T47D (cell line): ENCODE results near the gene FZD10.

ENCODE experiments used
- DNase-seq, 2 experiments: peaks; one replicate each; pipeline versions ENCODE4 v3.0.0 to v3.0.0-alpha.2; 2011 to 2012; ENCODE audit warnings: low read depth in 1 of 2, low spot score in 1 of 2
- JUND ChIP-seq: IDR thresholded peaks from 2 replicates; pipeline ENCODE4 v1.6.1; 2012; ENCODE audit warnings: low read depth
- in situ Hi-C: cut with HindIII; loops from 2 replicates; pipeline ENCODE4 v1.10.0; 2016; ENCODE audit warnings: low sequenced_read_pairs, low pct_unique_long_range_greater_than_20kb

The FZD10 gene

GRCh38 chr12:130181211-130181610 lies 18.9 kb downstream of the FZD10 start:
- no peak for TF ChIP-seq JUND
- DNase-seq: no peak
- in situ Hi-C loops: no loop called here

DNA sequence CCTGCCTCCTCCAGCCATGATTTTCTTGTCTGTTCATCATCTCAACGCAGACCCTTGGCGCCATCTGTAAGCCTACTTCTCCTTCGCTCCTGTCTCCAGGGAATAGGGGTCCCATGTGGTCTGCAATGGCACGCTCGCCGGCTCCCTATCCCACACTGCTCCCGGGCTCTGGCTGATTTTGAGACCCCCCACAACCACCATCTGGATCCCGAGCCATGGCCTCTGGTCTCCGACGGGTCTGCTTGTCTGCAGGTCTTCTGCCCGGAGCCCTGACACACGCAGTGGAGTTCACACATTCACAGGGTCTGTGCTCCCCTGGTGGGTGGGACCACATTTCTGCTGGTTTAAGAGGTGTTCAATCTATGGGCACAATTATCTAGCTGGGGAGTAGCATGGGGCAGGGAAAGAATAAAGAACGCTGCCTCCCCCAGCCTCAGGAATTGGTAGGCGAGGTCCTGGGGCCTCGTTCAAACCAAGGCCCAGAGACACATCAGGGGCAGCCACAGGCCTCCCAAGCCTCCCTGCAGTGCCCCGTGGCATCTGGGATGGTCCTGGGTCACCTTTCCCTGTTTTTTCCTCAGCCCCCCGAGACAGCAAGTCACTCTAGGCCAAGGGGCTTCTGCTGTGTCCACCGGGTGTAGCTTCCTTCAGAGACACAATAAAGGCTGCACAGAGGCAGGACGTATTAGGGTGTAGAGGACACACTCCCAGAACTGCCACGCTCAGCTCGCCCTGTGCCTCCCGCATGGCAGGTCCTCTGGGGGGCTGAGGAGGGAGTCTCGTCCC lies 21.5 kb downstream of the FZD10 start:
- no peak for TF ChIP-seq JUND
- DNase-seq: no peak
- in situ Hi-C loops: no loop called here

GRCh38 chr12:130184404-130185090 lies 22.3 kb downstream of the FZD10 start:
- no peak for DNase-seq
- in situ Hi-C loops: no loop called here
- no peak for TF ChIP-seq JUND

GRCh38 chr12:130185455-130186391 lies 23.5 kb downstream of the FZD10 start:
- no peak for TF ChIP-seq JUND
- in situ Hi-C loops: no loop called here
- DNase-seq: no peak

DNA sequence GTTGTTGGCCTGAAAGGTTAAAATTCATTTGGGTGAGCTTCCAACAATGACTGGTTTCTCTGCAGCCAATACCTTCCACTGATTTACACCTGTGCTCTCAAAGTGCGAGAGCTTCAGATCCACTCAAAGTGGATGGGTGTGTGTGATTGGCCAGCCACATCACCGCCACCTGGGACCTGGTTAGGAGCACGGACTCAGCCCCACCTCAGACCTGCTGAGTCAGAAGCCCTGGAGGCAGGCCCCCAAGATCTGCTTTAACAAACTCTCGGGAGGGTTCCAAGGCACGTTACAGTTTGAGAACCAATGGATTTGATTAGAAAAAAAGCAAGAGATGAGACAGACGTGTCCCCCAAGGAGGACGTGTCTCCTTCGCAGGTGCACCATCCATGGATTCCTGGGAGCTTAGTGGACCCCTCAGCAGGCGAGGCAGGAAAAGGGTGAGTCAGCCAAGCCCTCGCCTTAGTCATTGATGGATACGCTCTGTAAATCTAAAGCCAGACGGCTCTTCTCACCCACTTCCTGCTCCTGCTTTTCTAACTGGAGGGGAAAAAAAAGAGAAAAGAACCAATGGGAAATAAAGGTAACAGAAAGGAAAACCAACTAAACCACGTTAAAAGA lies 24.5 kb downstream of the FZD10 start:
- no peak for DNase-seq
- no peak for TF ChIP-seq JUND
- in situ Hi-C loops: no loop called here

DNA sequence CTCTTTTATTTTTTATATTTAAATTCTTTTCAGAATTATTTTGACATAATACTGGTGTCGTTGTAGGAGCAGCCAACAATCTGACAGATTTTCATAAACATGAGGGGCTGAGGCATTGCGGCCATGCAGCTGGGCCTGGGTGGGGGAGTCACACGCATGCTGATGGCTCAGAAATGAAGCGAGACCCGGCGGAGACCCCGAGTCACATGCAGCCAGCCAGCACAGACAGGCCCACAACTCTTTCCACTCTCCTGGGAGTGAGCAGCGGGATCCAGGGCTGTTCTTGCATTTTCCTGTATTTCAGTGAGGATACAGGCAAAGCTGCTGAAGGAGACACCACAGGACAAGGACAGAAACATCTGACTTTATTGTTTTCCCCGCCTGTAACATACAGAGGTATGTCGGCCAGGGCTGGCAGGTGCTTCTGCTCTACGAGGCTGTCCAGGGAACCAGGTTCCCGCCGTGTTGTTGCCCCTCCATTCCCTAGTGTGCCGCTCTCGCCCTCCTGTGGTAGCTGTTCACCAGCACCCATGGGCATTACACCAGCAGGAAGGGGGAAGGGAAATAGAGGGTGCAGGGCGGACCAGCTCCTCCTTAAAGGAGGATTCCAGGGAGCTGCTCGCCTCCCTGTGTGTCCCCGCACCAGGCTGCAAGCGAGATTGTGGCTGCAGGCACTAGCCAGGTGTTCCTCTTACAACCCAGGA lies 30.5 kb downstream of the FZD10 start:
- no peak for TF ChIP-seq JUND
- peak in 1 of 2 experiments; percentile 52 for DNase-seq
- in situ Hi-C loops: no loop called here

- in situ Hi-C loops: no loop called here
- TF ChIP-seq JUND: no peak
- DNase-seq: no peak
These were observed 31.9 kb downstream of the FZD10 start for GRCh38 chr12:130194154-130194553.

DNA sequence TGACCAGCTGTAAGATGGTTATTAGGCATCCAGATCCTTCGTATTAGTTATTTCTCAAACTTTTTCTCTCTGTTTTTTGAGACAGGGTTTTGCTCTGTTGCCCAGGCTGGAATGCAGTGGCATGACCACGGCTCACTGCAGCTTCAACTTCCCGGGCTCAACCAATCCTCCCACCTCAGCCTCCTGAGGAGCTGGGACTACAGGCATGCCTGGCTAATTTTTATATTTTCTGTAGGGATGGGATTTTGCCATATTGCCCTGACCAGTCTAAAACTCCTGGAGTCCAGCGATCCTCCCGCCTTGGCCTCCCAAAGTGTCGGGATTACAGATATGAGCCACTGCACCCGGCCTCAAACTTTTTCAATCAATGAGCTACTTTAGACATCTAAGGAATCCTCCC lies 33.1 kb downstream of the FZD10 start:
- in situ Hi-C loops: no loop called here
- DNase-seq: no peak
- no peak for TF ChIP-seq JUND

GRCh38 chr12:130195776-130196175 lies 33.5 kb downstream of the FZD10 start:
- in situ Hi-C loops: no loop called here
- TF ChIP-seq JUND: no peak
- no peak for DNase-seq

- TF ChIP-seq JUND: no peak
- in situ Hi-C loops: no loop called here
- no peak for DNase-seq
These were observed 34.6 kb downstream of the FZD10 start for GRCh38 chr12:130196827-130197226.

DNA sequence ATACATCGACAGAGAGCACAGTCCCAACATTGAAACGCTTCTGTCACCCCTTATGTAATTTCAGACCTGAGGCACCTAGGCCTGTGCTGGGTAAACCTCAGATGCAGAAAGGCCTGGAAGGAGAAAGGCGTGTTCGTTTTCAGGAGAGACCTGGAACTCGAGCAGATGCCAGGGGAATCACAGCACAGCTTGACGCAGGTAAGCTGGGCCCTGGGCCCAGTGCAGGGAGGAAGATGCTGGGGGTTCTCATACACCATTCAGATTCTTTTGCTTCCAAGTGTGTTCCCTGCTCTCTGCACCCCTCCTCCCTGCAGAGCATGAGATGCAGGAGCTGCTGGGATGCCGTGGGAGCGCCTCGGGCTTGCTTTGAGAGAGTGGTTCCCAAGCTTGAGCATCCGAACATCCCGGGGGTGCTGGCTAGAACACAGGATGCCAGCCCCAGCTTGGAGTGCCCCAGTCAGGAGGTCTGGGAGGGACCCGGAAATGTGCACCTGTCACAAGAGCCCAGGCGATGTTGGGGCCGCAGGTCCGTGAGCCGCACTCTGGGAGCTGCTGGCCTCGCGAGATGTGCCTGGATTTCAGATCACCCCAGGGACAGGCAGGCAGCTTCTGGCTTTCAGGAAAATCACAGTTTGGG lies 35.9 kb downstream of the FZD10 start:
- no peak for TF ChIP-seq JUND
- in situ Hi-C loops: no loop called here
- DNase-seq: no peak

- in situ Hi-C loops: no loop called here
- DNase-seq: no peak
- TF ChIP-seq JUND: no peak
These were observed 36.4 kb downstream of the FZD10 start for GRCh38 chr12:130198663-130199060.
